ENCODE measurements around the gene TMEM14A.
"Not testable (repeated sequence)": the region's sequence is repeated elsewhere in the genome, so short reads cannot be mapped to it uniquely, and the experiment has no call there.

The TMEM14A gene

GRCh38 chr6:52654592-52654991 is 16.3 kb upstream of the TMEM14A start:
- in situ Hi-C loops (cut with MboI; ENCODE audit: low sequenced_read_pairs): loop anchor here (25.0 kb wide), 1 partner anchor 242 kb away; the partner anchor contains the start of gene EFHC1

GRCh38 chr6:52655941-52656340 is 15.0 kb upstream of the TMEM14A start:
- in situ Hi-C loops (cut with MboI; ENCODE audit: low sequenced_read_pairs): loop anchor here (25.0 kb wide), 1 partner anchor 244 kb away; the partner anchor contains the start of gene EFHC1

- in situ Hi-C loops (cut with MboI; ENCODE audit: low sequenced_read_pairs): loop anchor here (25.0 kb wide), 1 partner anchor 246 kb away; the partner anchor contains the start of gene EFHC1
Measured at GRCh38 chr6:52657870-52658269, 13.0 kb upstream of the TMEM14A start.

- in situ Hi-C loops (cut with MboI; ENCODE audit: low sequenced_read_pairs): loop anchor here (25.0 kb wide), 1 partner anchor 249 kb away; the partner anchor contains the start of gene EFHC1
Measured at GRCh38 chr6:52661551-52661950, 9.4 kb upstream of the TMEM14A start.

- in situ Hi-C loops (cut with MboI; ENCODE audit: low sequenced_read_pairs): loop anchor here (25.0 kb wide), 1 partner anchor 250 kb away; the partner anchor contains the start of gene EFHC1
Measured at GRCh38 chr6:52662031-52662430, 8.9 kb upstream of the TMEM14A start.

- in situ Hi-C loops (cut with MboI; ENCODE audit: low sequenced_read_pairs): loop anchor here (25.0 kb wide), 1 partner anchor 251 kb away; the partner anchor contains the start of gene EFHC1
Measured at GRCh38 chr6:52663120-52663935, 7.6 kb upstream of the TMEM14A start.

GRCh38 chr6:52663936-52664185 is 7.1 kb upstream of the TMEM14A start:
- in situ Hi-C loops (cut with MboI; ENCODE audit: low sequenced_read_pairs): loop anchor here (25.0 kb wide), 1 partner anchor 252 kb away; the partner anchor contains the start of gene EFHC1

GRCh38 chr6:52664186-52664990 is 6.5 kb upstream of the TMEM14A start:
- in situ Hi-C loops (cut with MboI; ENCODE audit: low sequenced_read_pairs): loop anchor here (25.0 kb wide), 1 partner anchor 252 kb away; the partner anchor contains the start of gene EFHC1

GRCh38 chr6:52664991-52665686 is 5.8 kb upstream of the TMEM14A start:
- in situ Hi-C loops (cut with MboI; ENCODE audit: low sequenced_read_pairs): loop anchor here (25.0 kb wide), 1 partner anchor 253 kb away; the partner anchor contains the start of gene EFHC1

- in situ Hi-C loops (cut with MboI; ENCODE audit: low sequenced_read_pairs): loop anchor here (25.0 kb wide), 1 partner anchor 254 kb away; the partner anchor contains the start of gene EFHC1
Measured at GRCh38 chr6:52666071-52666470, 4.8 kb upstream of the TMEM14A start.

GRCh38 chr6:52666523-52666922 is 4.4 kb upstream of the TMEM14A start:
- in situ Hi-C loops (cut with MboI; ENCODE audit: low sequenced_read_pairs): loop anchor here (25.0 kb wide), 1 partner anchor 254 kb away; the partner anchor contains the start of gene EFHC1

- in situ Hi-C loops (cut with MboI; ENCODE audit: low sequenced_read_pairs): loop anchor here (25.0 kb wide), 1 partner anchor 255 kb away; the partner anchor contains the start of gene EFHC1
Measured at GRCh38 chr6:52667572-52667971, 3.3 kb upstream of the TMEM14A start.

GRCh38 chr6:52671676-52672075 is 763 bp downstream of the TMEM14A start:
- in situ Hi-C loops (cut with MboI; ENCODE audit: low sequenced_read_pairs): loop anchor here (25.0 kb wide), 1 partner anchor 259 kb away; the partner anchor contains the start of gene EFHC1

- in situ Hi-C loops (cut with MboI; ENCODE audit: low sequenced_read_pairs): loop anchor here (25.0 kb wide), 1 partner anchor 260 kb away; the partner anchor contains the start of gene EFHC1
Measured at GRCh38 chr6:52672412-52673025, 1.6 kb downstream of the TMEM14A start.

- in situ Hi-C loops (cut with MboI; ENCODE audit: low sequenced_read_pairs): loop anchor here (25.0 kb wide), 1 partner anchor 262 kb away; the partner anchor contains the start of gene EFHC1
Measured at GRCh38 chr6:52674666-52675065, 3.8 kb downstream of the TMEM14A start.

GRCh38 chr6:52675372-52675771 is 4.5 kb downstream of the TMEM14A start:
- in situ Hi-C loops (cut with MboI; ENCODE audit: low sequenced_read_pairs): no loop called here

GRCh38 chr6:52676631-52677030 is 5.7 kb downstream of the TMEM14A start:
- in situ Hi-C loops (cut with MboI; ENCODE audit: low sequenced_read_pairs): not testable (repeated sequence)

GRCh38 chr6:52681416-52681815 is 10.5 kb downstream of the TMEM14A start:
- in situ Hi-C loops (cut with MboI; ENCODE audit: low sequenced_read_pairs): no loop called here

- in situ Hi-C loops (cut with MboI; ENCODE audit: low sequenced_read_pairs): no loop called here
Measured at GRCh38 chr6:52686878-52687699, 16.2 kb downstream of the TMEM14A start.
